ENCODE measurements around the gene OR2V1. TPM values are rescaled to one million over a fixed set of nuclear protein-coding genes. Genes with fewer than 3 reads are reported as not detected.

Gene OR2V1
- total and polyA plus RNA-seq, 2 of the 13 experiments (the other 11 are each of a cell fraction or from before 2014, with no cell fraction given) = not detected

- TF ChIP-seq, protein P1, sequence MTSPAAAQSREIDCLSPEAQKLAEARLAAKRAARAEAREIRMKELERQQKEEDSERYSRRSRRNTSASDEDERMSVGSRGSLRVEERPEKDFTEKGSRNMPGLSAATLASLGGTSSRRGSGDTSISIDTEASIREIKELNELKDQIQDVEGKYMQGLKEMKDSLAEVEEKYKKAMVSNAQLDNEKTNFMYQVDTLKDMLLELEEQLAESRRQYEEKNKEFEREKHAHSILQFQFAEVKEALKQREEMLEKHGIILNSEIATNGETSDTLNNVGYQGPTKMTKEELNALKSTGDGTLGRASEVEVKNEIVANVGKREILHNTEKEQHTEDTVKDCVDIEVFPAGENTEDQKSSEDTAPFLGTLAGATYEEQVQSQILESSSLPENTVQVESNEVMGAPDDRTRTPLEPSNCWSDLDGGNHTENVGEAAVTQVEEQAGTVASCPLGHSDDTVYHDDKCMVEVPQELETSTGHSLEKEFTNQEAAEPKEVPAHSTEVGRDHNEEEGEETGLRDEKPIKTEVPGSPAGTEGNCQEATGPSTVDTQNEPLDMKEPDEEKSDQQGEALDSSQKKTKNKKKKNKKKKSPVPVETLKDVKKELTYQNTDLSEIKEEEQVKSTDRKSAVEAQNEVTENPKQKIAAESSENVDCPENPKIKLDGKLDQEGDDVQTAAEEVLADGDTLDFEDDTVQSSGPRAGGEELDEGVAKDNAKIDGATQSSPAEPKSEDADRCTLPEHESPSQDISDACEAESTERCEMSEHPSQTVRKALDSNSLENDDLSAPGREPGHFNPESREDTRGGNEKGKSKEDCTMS (CRISPR knock-in tag; conservative IDR thresholded peaks at IDR 0.05) = no peak
- TF ChIP-seq, protein P2, sequence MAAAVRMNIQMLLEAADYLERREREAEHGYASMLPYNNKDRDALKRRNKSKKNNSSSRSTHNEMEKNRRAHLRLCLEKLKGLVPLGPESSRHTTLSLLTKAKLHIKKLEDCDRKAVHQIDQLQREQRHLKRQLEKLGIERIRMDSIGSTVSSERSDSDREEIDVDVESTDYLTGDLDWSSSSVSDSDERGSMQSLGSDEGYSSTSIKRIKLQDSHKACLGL (CRISPR knock-in tag; IDR thresholded peaks at IDR 0.05) = no peak
- no peak for TF ChIP-seq JDP2 (CRISPR knock-in tag; IDR thresholded peaks at IDR 0.05; ENCODE audit: borderline replicate concordance)
- TF ChIP-seq, protein P3, sequence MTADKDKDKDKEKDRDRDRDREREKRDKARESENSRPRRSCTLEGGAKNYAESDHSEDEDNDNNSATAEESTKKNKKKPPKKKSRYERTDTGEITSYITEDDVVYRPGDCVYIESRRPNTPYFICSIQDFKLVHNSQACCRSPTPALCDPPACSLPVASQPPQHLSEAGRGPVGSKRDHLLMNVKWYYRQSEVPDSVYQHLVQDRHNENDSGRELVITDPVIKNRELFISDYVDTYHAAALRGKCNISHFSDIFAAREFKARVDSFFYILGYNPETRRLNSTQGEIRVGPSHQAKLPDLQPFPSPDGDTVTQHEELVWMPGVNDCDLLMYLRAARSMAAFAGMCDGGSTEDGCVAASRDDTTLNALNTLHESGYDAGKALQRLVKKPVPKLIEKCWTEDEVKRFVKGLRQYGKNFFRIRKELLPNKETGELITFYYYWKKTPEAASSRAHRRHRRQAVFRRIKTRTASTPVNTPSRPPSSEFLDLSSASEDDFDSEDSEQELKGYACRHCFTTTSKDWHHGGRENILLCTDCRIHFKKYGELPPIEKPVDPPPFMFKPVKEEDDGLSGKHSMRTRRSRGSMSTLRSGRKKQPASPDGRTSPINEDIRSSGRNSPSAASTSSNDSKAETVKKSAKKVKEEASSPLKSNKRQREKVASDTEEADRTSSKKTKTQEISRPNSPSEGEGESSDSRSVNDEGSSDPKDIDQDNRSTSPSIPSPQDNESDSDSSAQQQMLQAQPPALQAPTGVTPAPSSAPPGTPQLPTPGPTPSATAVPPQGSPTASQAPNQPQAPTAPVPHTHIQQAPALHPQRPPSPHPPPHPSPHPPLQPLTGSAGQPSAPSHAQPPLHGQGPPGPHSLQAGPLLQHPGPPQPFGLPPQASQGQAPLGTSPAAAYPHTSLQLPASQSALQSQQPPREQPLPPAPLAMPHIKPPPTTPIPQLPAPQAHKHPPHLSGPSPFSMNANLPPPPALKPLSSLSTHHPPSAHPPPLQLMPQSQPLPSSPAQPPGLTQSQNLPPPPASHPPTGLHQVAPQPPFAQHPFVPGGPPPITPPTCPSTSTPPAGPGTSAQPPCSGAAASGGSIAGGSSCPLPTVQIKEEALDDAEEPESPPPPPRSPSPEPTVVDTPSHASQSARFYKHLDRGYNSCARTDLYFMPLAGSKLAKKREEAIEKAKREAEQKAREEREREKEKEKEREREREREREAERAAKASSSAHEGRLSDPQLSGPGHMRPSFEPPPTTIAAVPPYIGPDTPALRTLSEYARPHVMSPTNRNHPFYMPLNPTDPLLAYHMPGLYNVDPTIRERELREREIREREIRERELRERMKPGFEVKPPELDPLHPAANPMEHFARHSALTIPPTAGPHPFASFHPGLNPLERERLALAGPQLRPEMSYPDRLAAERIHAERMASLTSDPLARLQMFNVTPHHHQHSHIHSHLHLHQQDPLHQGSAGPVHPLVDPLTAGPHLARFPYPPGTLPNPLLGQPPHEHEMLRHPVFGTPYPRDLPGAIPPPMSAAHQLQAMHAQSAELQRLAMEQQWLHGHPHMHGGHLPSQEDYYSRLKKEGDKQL (CRISPR knock-in tag; IDR thresholded peaks at IDR 0.05; ENCODE audit: low read depth) = no peak
Observed at GRCh38 chr5:181099602-181100086, 31.3 kb downstream of the OR2V1 start (continued).
